GM10248 (cell line): ENCODE data around the gene PTPRN2.

Experiments
- CTCF ChIA-PET: fragments of 300-600 bp; sonication (Branson Sonifier 250); formaldehyde crosslinking; extraction: SDS; loops from one replicate; lab custom pipeline; 2021; ENCODE audit warnings: antibody characterized with exemption; lab: Yijun Ruan, JAX
- POLR2A ChIA-PET: fragments of 350-650 bp; sonication (Branson Sonifier 250); formaldehyde crosslinking; extraction: SDS; loops from one replicate; lab custom pipeline; 2020; ENCODE audit warnings: antibody characterized with exemption; lab: Yijun Ruan, JAX
- DNase-seq: peaks from one replicate; pipeline ENCODE4 v3.0.0; 2012; ENCODE audit errors: extremely low spot score
- TF ChIP-seq, protein P1 (sequence below): IDR thresholded peaks from 2 replicates; pipeline ENCODE4 v1.5.1; 2012; ENCODE audit warnings: mild to moderate bottlenecking, low read depth; ENCODE audit errors: extremely low read depth, missing control alignments, control extremely low read depth

PTPRN2 gene

DNA sequence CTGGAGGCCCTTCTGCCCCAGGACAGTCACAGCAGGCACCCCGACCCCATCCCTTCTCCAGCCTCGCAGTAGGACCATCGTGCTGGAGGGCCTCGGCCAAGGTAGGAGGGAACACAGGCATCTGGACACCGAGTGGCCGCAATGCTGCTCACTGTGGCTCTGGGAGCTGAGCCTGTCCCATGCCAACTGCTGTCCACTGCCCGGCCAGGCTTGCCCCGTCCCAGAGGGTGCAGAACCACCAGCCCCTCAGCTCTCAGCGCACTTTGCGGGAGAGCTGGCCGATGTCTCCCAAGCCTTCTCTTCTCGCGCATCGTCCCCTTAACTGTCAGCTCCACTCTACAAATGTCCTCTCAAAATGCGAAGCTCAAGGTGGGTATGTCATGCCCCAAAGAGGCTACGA, 197.2 kb downstream of the PTPRN2 start:
- POLR2A ChIA-PET = no interaction called here
- CTCF ChIA-PET = no interaction called here
- TF ChIP-seq, protein P1, sequence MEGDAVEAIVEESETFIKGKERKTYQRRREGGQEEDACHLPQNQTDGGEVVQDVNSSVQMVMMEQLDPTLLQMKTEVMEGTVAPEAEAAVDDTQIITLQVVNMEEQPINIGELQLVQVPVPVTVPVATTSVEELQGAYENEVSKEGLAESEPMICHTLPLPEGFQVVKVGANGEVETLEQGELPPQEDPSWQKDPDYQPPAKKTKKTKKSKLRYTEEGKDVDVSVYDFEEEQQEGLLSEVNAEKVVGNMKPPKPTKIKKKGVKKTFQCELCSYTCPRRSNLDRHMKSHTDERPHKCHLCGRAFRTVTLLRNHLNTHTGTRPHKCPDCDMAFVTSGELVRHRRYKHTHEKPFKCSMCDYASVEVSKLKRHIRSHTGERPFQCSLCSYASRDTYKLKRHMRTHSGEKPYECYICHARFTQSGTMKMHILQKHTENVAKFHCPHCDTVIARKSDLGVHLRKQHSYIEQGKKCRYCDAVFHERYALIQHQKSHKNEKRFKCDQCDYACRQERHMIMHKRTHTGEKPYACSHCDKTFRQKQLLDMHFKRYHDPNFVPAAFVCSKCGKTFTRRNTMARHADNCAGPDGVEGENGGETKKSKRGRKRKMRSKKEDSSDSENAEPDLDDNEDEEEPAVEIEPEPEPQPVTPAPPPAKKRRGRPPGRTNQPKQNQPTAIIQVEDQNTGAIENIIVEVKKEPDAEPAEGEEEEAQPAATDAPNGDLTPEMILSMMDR = no peak
- DNase-seq = no peak

DNA sequence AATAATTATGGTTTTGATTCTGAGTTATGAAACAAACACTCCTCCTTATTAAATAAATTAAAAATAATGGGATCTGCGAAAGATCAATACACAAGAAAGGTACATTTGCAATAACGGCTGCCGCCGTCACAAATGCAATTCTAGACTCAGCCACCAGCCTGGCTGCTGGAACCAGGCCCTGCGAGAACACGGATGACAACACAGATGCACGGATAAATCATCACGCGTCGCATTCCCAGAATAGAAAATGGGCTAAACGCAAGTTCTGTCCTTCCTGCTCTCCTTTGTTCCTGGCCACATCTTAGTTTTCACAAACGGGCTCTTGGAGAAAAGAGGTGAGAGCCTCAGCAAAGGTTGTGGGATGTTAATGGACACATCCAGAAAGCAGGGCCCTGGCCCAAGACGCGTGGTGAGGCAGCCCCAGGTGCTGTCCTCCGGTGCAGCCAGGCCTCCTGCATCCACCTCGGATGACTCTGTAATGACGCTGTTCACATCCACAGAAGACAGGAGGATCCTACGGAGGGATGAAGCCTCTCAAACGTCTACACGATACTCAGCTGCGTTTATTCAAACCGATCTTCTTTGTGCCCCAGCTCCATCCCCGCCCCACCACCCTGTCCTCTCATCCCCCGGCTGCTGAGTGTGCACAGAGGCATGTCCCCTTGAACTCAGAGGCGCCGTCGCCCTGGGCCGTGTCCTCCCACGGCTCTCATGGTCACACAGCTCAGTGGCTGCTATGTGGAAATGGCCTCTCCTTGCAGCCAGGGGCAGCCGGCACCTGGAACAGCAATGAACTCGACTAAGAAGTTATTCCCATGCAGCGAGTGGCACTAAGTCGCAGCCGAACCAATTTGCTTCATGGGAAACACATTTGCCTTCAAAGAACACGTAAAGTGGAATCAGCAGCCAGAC, 197.9 kb downstream of the PTPRN2 start:
- CTCF ChIA-PET = no interaction called here
- TF ChIP-seq, protein P1 = no peak
- DNase-seq = no peak
- POLR2A ChIA-PET = no interaction called here

DNA sequence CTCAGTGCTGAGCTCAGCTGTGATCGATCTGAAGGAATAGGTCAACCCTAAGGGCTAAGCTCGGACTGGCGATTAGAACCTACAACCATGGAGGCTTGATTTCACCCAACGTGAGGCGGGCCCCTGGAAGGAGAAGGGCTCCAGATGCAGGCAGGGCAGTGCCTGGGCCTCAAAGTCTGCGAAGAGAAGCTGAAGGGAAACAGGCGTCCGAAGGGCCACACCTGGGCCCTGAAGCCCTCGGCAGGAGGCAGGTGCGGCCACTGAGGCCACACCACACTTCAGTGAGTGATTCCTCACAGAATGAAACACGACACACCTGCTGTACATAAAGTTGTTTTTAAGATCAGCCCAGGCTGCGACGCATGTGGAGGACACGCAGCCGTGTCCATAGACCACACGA, 198.7 kb downstream of the PTPRN2 start:
- TF ChIP-seq, protein P1 = no peak
- no peak for DNase-seq
- ChIA-PET CTCF (no interaction called here), POLR2A (no interaction called here)

DNA sequence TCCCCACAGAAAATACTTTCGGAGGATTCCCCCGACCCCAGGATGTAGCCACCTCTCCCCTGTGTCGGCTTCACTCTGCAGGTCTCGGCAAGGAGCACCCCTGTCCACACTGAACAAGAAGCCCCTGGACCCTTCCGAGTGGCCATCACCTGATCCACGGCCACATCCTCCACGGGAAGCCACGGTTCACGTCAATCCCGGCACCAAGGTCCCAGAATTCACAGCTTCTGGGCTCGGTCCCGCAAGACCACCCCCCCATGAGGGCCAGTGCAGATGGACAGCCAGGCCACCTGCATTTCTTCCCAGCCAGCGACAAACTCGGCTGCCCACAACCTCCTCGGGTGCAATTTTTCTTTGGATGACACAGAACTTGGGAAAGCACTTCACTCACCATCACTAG, 199.6 kb downstream of the PTPRN2 start:
- no peak for DNase-seq
- TF ChIP-seq, protein P1 = no peak
- CTCF ChIA-PET = no interaction called here
- POLR2A ChIA-PET = no interaction called here

DNA sequence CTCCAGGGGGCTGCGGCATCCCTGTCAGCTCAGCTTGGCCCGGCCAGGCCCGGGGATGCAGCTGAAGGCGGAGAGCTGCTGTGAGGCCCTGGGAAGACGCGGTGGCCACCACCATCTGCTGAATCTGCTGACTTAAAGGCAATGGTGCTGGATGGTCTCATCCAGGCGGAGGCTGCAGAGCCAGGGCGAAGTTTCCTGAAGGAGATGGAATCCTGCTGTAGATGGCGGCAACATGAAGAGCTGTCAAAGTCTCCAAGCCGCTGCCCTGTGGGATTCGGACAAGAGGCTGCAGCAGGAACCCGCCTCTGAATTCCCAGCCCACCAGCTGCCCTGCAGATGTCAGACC, 200.1 kb downstream of the PTPRN2 start:
- CTCF ChIA-PET = no interaction called here

DNA sequence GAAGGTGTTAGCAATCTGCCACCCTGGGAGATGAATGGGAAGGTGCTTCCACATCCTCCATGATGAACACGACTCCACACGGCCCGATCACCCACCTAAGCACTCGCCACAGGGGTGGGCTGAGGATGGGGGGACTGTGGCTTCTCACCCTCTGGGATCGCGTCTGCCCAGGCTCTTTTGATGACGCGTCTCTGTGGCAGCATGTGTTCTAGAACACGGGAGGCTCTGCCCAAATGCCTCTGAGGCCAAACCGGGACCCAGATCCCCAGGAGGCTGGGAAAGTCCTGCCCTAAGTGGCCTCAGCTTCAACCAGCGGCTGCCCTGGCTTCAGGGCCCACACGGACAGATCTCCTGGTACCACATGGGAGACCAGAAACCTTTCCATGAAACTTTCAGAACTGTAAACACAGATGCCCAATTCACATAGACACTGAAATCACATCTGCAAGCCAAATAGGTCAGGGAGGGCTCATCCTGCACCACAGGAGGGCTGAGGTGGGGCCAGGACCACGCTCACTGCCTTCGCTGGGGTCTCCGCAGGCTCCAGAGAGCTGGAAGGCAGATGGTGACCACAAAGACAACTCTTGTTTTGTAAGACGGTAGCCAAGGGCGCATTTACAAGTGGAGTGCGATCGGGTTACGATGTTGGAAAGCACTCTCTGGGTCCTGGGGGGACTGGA, 200.6 kb downstream of the PTPRN2 start:
- ChIA-PET POLR2A (no interaction called here), CTCF (no interaction called here)
- TF ChIP-seq, protein P1 = no peak
- no peak for DNase-seq

More for the DNA sequence above, 200.1 kb downstream of the PTPRN2 start:
- TF ChIP-seq, protein P1 = no peak
- POLR2A ChIA-PET = no interaction called here
- DNase-seq = no peak
